Mucosa of rectum (tissue), 2 donors: Measurements from ENCODE around the gene CLEC12A.
A peak's percentile ranks its signal among the peaks of the same experiment; 100 is the strongest.

Experiments
- H3K27ac ChIP-seq, 2 donors: one replicate each; pipeline ENCODE4 v1.7.0; 2013; ENCODE audit warnings: inconsistent platforms in 2 of 2, low read depth in 2 of 2, low read length in 2 of 2
- H3K27me3 ChIP-seq, 2 donors: one replicate each; pipeline ENCODE4 v1.7.0; 2013; ENCODE audit warnings: low read length in 2 of 2; ENCODE audit not compliant: control insufficient read depth in 2 of 2, insufficient read depth in 2 of 2
- H3K36me3 ChIP-seq, 2 donors: one replicate each; pipeline ENCODE4 v1.7.0; 2013; ENCODE audit warnings: low read length in 2 of 2; ENCODE audit not compliant: control insufficient read depth in 2 of 2, insufficient read depth in 2 of 2
- H3K4me1 ChIP-seq, 2 donors: one replicate each; pipeline ENCODE4 v1.7.0; 2013; ENCODE audit warnings: low read length in 2 of 2, mild to moderate bottlenecking in 1 of 2; ENCODE audit not compliant: control insufficient read depth in 2 of 2, insufficient read depth in 2 of 2
- H3K4me3 ChIP-seq, 2 donors: one replicate each; pipeline ENCODE4 v1.7.0; 2013; ENCODE audit warnings: low read length in 2 of 2
- H3K9ac ChIP-seq, 2 donors: one replicate each; pipeline ENCODE4 v1.7.0; 2013; ENCODE audit warnings: low read length in 2 of 2, low read depth in 1 of 2, mild to moderate bottlenecking in 1 of 2
- H3K9me3 ChIP-seq, 2 donors: one replicate each; pipeline ENCODE4 v1.7.0; 2013; ENCODE audit warnings: low read length in 2 of 2; ENCODE audit not compliant: control insufficient read depth in 2 of 2
- donor health status: healthy.
- donor health status: Normal muscosa, but diverticular disease.

Gene CLEC12A

DNA sequence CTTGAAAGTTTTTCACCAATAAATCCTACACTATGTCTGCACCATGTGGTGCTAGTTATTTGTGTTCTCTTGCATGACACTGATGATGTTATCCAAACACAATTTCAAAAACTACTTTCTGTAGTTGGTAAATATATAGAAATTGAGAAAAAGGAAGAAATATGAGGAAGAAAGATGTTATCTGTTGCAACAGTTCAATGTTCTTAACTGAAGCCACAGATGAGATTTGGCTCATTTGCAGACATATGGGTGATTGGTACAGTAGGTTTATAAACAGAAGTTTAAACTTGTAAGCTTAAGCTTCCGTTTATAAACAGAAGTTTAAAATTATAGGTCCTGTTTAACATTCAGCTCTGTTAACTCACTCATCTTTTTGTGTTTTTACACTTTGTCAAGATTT, at the start of gene CLEC12A:
Gene CLEC12A, plus strand, starts transcription at position 229 of the 400 bp plus-strand sequence. CDS start 188 bp downstream, outside the sequence.
- Histone ChIP-seq H3K4me3 (no peak within 1 kb of the TSS), H3K9me3 (no peaks in the 10 kb centered on the region), H3K27ac (no peak within 1 kb of the TSS)

GRCh38 chr12:9922429-9922828, 48.8 kb upstream of the CLEC12A start:
- Histone ChIP-seq H3K9me3 (no peaks in the 10 kb centered on the region), H3K27me3 (no peaks in the 10 kb centered on the region), H3K27ac (no peak overlapping the region), H3K36me3 (no peaks in the 10 kb centered on the region), H3K4me1 (no peaks in the 10 kb centered on the region), H3K9ac (no peak overlapping the region), H3K4me3 (no peak overlapping the region)

More for the DNA sequence above, at the start of gene CLEC12A:
- Histone ChIP-seq H3K36me3 (no peaks in the 10 kb centered on the region), H3K27me3 (no peaks in the 10 kb centered on the region), H3K9ac (no peak within 1 kb of the TSS), H3K4me1 (no peaks in the 10 kb centered on the region)

GRCh38 chr12:9925705-9926393, 45.4 kb upstream of the CLEC12A start:
- Histone ChIP-seq H3K27ac (no peak overlapping the region), H3K9me3 (no peaks in the 10 kb centered on the region), H3K9ac (no peak overlapping the region), H3K4me3 (peak overlapping the region; percentile 41 to 61), H3K36me3 (no peaks in the 10 kb centered on the region), H3K4me1 (no peaks in the 10 kb centered on the region), H3K27me3 (no peaks in the 10 kb centered on the region)

GRCh38 chr12:9926876-9927275, 44.3 kb upstream of the CLEC12A start:
- H3K4me3 ChIP-seq, result no peak overlapping the region
- H3K9me3 ChIP-seq, result no peaks in the 10 kb centered on the region
- no peak overlapping the region for H3K27ac ChIP-seq
- H3K27me3 ChIP-seq, result no peaks in the 10 kb centered on the region
- no peak overlapping the region for H3K9ac ChIP-seq
- H3K36me3 ChIP-seq, result no peaks in the 10 kb centered on the region
- H3K4me1 ChIP-seq, result no peaks in the 10 kb centered on the region

- no peaks in the 10 kb centered on the region for H3K27me3 ChIP-seq
- H3K4me1 ChIP-seq, result peaks cover 0 to 3% of the 10 kb centered on the region in 2 donors
- H3K27ac ChIP-seq, result no peak overlapping the region
- H3K9me3 ChIP-seq, result no peaks in the 10 kb centered on the region
- no peak overlapping the region for H3K4me3 ChIP-seq
- H3K36me3 ChIP-seq, result no peaks in the 10 kb centered on the region
- no peak overlapping the region for H3K9ac ChIP-seq
Observed at GRCh38 chr12:9928607-9929006, 42.6 kb upstream of the CLEC12A start.

- H3K27ac ChIP-seq, result no peak overlapping the region
- H3K4me3 ChIP-seq, result no peak overlapping the region
- no peaks in the 10 kb centered on the region for H3K36me3 ChIP-seq
- peaks cover 0 to 3% of the 10 kb centered on the region in 2 donors for H3K4me1 ChIP-seq
- no peaks in the 10 kb centered on the region for H3K27me3 ChIP-seq
- H3K9ac ChIP-seq, result no peak overlapping the region
- H3K9me3 ChIP-seq, result no peaks in the 10 kb centered on the region
Observed at GRCh38 chr12:9931245-9931644, 40.0 kb upstream of the CLEC12A start.

DNA sequence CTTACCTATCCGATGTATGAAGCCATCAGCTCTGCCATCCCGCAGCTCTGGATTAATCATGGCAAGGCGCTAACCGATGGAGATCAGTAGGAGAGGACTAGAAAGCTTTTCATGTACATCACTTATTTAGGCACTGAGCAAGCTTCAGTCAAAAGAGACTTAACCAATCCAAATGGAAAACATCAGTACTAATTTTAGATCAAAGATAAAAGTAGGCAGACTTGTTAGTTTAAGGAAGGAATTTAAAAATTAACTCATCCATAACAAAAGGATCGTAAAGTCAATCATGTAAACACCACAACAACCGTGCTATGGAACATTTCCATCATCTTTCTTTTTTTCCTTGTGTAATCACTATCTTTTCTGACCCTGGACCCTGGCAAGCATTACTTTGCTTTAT, 38.9 kb upstream of the CLEC12A start, which contains the start of gene CLEC2A:
Gene CLEC2A, minus strand, starts transcription at position 101 of the 400 bp plus-strand sequence. Its CDS starts 41 bp downstream, at position 60.
- Histone ChIP-seq H3K27me3 (no peaks in the 10 kb centered on the region), H3K9me3 (no peaks in the 10 kb centered on the region), H3K4me1 (peaks cover 0 to 3% of the 10 kb centered on the region in 2 donors), H3K4me3 (no peak within 1 kb of the TSS), H3K27ac (no peak within 1 kb of the TSS), H3K9ac (no peak within 1 kb of the TSS), H3K36me3 (no peaks in the 10 kb centered on the region)

- H3K9ac ChIP-seq, result no peak overlapping the region
- no peaks in the 10 kb centered on the region for H3K27me3 ChIP-seq
- H3K27ac ChIP-seq, result no peak overlapping the region
- peaks cover 0 to 3% of the 10 kb centered on the region in 2 donors for H3K4me1 ChIP-seq
- H3K4me3 ChIP-seq, result no peak overlapping the region
- no peaks in the 10 kb centered on the region for H3K9me3 ChIP-seq
- H3K36me3 ChIP-seq, result no peaks in the 10 kb centered on the region
Observed at GRCh38 chr12:9933958-9934357, 37.3 kb upstream of the CLEC12A start.

DNA sequence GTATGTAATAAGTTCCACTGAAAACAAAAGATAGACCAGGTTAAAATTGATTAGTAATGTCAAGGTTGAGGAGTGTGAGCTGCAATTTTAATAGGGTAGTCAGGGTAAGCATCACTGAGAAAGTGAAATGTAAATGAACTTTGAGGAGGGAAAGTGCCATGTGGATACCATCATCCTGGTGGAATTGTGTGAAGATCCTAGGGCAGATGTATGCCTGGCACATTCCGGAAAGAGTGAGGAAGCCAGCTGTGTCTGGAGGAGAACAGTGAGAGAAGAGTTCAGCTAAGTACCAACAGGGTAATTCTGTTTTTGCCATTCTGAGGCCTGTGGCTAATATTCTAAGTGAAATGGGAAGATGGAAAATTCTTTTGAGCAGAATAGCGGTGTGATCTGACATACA, 36.2 kb upstream of the CLEC12A start:
- Histone ChIP-seq H3K36me3 (no peaks in the 10 kb centered on the region), H3K4me3 (no peak overlapping the region), H3K27ac (no peak overlapping the region), H3K9me3 (no peaks in the 10 kb centered on the region), H3K9ac (no peak overlapping the region), H3K4me1 (peaks cover 0 to 3% of the 10 kb centered on the region in 2 donors), H3K27me3 (no peaks in the 10 kb centered on the region)

DNA sequence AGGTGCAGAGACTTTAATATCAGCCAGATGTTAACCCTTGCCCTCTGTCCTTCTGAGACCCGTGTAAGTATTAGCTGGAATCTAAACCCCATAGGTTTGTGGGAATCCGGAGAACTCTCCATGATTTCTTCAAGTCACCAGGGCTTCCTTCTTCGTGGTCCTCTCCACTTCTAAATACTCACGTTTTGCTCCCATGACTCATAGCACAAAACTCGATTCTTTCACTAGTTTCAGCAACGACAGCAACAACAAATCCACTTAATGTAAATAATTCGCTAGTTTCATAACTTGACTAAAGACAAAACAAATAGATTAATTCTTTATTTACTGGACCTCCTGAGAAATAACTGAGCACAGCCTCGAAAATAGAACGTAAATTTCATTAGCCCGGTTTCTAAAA, 34.6 kb upstream of the CLEC12A start:
- Histone ChIP-seq H3K27ac (no peak overlapping the region), H3K4me1 (peaks cover 0 to 3% of the 10 kb centered on the region in 2 donors), H3K36me3 (no peaks in the 10 kb centered on the region), H3K9me3 (no peaks in the 10 kb centered on the region), H3K9ac (no peak overlapping the region), H3K27me3 (no peaks in the 10 kb centered on the region), H3K4me3 (no peak overlapping the region)
